GM08714 (cell line): ENCODE data around the gene RPS27A.
"Not testable (repeated sequence)": the region's sequence is repeated elsewhere in the genome, so short reads cannot be mapped to it uniquely, and the experiment has no call there.

Experiments used
- H3K4me3 ChIP-seq: fragments of 200-500 bp; sonication (Bioruptor generic); 2 replicates; pipeline ENCODE4 v1.5.1; 2014; ENCODE audit warnings: mild to moderate bottlenecking, low read length, inconsistent platforms
- ZNF274 ChIP-seq: IDR thresholded peaks from 2 replicates; pipeline ENCODE4 v1.6.1; 2012; ENCODE audit warnings: mild to moderate bottlenecking, low read depth, low read length

Gene RPS27A

DNA sequence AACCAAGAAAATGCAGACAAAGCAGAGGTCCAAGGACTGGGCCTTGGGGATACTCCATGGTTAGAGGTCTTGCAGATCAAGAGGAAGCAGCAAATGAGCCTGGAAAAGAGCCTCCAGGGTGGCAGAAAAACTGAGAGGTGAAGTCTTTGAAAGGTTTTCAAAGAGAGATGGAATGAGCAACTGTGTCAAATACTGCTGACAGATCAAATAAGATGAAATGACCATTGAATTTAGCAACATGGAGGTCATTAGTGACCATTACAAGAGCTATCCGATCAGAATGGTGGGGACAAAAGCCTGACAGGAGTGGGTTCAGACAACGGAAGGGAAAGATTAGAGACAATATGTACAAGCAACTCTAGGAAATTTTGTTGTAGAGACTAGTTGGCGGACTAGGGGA lies 1.9 kb upstream of the RPS27A start:
- no peak overlapping the region for H3K4me3 ChIP-seq
- TF ChIP-seq ZNF274 = no peak

DNA sequence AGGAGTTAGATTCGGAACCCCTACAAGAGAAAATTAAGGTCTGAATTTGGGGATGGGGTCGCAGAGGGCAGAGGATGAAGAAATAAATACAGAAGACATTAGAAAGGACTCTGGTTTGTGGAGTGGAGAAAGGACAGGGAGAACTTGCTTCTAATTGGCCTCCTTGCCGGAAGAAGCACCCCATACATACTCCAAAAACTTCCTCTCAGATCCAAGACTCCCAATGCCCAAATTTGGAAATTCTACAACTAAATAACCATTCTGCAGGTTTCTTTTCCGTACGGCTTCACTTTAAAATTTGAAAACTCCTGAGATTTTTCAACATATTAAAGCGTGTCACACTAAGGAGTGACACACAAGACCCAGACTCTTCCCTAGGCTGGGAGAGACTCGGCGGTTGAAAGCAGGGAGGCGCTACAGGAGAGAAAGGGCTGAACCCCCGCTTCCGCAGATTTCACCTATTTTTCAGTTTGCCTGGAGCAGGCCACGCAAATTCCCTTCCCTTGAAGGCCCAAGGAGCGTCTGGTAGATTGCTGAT lies 873 bp upstream of the RPS27A start:
- no peak for TF ChIP-seq ZNF274
- peak overlapping the region; percentile 74 for H3K4me3 ChIP-seq

DNA sequence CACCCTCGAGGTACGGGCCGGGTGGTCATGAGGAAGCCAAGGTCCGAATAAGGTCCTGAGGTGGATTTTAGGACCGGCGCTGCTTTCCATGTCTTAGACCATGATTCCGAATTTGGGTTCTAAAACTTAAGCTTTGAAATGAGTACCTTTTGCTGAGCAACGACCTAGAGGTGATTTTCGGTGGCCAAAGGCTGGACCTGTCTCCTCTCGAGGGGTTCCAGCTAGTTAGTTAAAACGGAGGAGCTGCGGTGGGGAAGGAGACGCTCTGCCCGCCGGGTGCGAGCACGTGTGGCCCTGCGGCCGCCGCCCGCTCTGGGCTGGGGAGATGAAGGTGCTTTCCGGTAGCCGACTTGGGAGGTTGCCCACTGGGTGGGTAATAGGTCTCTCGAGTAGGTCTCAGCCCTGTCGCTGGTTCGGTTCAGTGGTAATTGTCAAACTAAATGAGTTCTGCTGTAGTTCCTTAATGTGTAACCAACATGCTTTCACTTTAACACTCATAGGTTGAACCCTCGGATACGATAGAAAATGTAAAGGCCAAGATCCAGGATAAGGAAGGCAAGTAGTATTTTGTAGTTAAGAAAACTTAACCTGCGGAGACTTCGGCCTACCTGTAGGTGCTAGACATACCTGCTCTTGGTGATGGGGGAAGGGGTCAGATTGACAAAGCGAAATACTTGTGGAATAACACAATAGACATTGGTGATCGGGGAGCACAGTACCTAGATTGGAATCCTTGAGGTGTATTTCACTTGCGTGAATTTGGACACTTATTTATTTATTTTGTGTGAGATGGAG lies 572 bp downstream of the RPS27A start:
- peak overlapping the region; percentile 74 for H3K4me3 ChIP-seq
- TF ChIP-seq ZNF274 = no peak

DNA sequence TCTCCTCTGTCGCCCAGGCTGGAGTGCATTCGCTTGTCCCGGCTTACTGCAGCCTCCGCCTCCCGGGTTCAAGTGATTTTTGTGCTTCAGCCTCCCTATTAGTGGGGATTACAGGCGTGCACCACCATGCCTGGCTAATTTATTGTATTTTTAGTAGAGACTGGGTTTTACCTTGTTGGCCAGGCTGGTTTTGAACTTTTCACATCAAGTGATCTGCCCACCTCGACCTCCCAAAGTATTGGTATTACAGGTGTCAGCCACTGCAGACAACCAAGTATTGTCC lies 1.1 kb downstream of the RPS27A start:
- no peak for TF ChIP-seq ZNF274
- H3K4me3 ChIP-seq = peak overlapping the region; percentile 74

DNA sequence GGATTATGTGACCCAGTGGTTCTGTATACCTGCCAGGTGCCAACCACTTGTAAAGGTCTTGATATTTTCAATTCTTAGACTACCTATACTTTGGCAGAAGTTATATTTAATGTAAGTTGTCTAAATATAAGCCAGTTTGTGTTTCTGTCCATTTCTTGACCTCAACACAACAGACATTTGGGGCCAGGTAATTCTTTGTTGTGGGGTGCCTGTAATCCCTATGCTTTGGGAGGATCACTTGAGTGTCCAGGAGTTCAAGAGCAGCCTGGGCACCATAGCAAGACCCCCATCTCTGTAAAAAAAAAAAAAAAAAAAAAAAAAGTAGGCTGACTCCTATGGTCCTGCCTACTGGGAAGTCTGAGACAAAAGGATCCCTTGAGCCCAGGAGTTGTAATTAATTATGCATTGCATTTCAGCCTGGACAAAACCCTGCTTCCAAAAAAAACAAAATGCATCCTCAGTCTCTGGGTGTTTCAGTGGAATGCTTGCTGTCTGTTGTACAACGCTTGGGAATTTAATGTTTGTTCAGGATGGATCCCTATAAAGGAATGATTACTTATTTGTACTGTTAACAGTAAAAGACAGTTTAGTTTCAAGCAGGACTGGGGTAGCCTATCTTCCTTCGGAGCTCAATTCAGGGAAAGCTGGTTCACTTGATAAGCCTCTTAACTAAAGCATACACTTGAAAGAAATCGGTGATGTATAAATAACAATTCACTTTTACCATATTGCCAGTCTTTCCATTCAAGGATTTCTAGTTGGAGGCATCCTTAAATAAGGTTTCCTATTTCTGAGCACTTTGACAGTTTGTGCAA lies 3.4 kb downstream of the RPS27A start:
- no peak overlapping the region for H3K4me3 ChIP-seq
- no peak for TF ChIP-seq ZNF274

DNA sequence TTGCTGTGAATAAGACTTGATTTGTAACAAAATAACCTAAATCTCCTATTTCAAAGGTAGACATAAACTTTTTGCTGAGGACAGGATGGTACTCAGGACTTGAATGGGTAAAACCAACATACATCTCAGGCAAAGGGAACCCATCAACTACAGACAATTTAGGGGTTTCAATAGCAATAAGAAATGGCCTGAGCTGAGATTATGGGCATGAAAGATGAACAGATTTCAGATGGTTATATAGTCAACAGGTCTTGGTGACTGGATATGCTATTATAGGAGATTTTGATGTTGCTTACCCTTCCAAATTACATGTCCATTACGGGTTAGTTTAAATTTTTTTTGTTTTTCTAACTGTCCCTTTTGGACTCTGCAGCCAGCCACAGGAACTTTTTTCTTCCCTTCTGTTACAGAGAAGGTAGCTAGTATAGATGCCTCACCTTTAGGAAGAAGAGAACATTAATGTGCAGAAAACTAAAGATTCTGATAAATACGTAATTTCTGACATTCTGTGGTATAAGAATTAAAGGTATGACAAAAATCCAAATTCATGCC lies 4.6 kb downstream of the RPS27A start:
- no peak for TF ChIP-seq ZNF274
- no peak overlapping the region for H3K4me3 ChIP-seq

DNA sequence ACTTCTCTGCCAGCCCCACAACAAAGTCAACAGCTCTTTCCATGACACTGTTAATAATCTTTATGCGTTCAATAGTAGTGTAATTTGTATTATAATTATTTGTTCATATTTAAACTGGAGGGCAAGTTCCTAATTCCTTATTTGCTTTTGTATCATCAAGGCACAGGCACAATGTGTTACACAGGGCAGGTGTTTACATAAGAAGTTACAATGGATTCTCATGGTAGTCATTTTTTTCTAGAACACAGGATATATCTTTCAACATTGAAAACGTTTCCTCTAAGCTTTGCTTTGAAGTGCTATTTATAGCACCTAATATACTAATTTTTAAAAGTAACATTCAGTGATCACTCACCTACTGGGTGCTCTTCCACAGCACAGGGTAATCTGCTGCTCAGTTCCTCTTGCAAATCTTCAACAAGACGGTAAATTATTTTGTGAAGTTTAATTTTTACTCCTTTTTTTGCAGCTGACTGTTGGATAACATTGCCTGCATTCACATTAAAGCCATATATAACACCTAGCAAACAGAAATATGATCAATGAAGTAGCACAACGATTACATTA lies 7.3 kb downstream of the RPS27A start:
- no peak overlapping the region for H3K4me3 ChIP-seq
- TF ChIP-seq ZNF274 = no peak

DNA sequence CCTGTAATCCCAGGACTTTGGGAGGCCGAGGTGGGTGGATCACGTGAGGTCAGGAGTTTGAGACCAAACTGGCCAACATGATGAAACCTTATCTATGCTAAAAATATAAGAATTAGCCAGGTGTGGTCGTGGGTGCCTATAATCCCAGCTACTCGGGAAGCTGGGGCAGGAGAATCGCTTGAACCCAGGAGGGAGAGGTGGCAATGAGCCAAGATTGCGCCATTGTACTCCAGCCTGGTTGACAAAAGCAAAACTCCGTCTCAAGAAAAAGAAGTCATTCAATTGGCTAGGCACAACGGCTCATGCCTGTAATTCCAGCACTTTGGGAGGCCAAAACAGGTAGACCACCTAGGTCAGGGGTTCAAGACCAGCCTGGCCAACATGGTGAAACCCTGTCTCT lies 9.1 kb downstream of the RPS27A start:
- H3K4me3 ChIP-seq = not testable (repeated sequence)

DNA sequence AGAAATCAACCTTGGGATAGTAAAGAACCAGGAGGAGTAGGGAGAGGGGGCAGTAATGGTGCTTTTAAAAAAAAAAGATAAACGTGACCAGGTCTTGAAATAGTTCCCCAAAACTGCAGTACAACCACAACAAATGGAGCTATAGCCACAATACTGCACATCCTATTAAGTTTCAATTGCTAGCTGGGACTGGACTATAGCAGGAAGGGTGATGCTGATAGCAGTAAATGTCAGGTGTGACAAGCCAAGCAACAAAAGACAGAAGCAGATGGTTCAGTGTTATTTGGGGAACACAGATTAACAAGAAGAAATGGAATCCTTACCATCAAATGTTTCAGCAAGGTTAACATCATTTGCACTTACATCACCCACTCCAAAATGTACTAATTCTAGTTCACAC lies 10.1 kb downstream of the RPS27A start:
- no peak overlapping the region for H3K4me3 ChIP-seq
- TF ChIP-seq ZNF274 = no peak

DNA sequence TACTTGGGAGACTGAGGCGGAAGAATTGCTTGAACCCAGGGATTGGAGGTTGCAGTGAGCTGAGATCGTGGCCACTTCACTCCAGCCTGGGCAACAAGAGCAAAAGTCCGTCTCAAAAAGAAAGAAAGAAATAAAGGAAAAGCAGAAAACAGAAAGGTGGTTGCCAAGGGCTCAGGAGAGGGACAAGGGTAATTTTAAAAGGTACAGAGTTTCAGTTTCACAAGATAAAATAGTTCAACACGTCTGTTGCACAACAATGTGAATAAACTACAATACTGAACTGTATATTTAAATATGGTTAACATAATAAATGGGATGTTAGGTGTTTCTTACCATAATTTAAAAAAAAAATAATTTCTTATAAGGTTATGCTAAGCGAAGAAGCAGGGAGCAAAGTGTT lies 12.9 kb downstream of the RPS27A start:
- no peak for TF ChIP-seq ZNF274
- H3K4me3 ChIP-seq = no peak overlapping the region

DNA sequence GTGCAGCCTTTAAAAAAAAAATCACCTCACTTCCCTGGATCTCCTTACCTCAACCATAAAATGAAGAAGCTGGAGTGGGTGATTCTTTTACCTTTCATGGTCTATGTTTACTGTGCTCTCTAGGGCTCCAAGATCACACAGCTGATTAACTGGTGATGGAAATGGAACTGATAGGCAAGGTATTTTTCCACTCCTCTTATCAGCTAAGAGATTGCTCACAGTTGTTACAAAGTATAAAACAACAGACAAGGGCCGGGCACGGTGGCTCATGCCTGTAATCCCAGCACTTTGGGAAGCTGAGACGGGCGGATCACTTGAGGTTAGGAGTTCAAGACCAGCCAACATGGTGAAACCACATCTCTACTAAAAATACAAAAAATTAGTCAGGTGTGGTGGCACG lies 14.5 kb downstream of the RPS27A start:
- TF ChIP-seq ZNF274 = no peak
- no peak overlapping the region for H3K4me3 ChIP-seq

DNA sequence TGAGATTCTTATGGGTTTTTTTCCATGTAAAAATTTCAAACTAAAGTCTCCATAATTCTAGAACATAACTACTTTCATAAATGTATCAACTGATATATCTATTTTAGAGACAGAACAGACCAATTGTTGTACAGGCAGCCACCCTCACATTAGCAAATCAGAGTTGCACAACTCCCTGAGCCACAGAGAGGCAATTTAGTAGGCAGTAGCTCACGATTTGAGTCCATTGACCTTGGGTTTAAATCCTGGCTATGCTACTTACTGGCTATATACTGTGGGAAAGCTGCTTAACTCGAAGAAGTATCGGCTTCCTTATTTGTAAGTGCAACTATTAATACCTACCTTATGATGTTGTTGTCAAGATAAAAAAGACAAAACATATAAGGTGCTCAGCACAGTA lies 20.3 kb downstream of the RPS27A start:
- no peak overlapping the region for H3K4me3 ChIP-seq
- TF ChIP-seq ZNF274 = no peak

DNA sequence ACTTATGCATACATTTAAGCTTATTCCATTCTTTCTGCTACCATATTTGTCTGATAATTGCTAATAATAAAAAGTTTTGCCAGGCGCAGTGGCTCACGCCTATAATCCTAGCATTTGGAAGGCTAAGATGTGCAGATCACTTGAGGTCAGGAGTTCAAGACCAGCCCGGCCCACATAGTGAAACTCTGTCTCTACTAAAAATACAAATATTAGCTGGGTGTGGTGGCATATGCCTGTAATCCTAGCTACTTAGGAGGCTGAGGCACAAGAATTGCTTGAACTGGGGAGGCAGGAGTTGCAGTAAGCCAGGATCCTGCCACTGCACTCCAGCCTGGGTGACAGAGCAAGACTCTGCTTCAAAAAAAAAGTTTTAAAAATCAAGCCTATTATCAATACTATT lies 27.1 kb downstream of the RPS27A start:
- H3K4me3 ChIP-seq = not testable (repeated sequence)

DNA sequence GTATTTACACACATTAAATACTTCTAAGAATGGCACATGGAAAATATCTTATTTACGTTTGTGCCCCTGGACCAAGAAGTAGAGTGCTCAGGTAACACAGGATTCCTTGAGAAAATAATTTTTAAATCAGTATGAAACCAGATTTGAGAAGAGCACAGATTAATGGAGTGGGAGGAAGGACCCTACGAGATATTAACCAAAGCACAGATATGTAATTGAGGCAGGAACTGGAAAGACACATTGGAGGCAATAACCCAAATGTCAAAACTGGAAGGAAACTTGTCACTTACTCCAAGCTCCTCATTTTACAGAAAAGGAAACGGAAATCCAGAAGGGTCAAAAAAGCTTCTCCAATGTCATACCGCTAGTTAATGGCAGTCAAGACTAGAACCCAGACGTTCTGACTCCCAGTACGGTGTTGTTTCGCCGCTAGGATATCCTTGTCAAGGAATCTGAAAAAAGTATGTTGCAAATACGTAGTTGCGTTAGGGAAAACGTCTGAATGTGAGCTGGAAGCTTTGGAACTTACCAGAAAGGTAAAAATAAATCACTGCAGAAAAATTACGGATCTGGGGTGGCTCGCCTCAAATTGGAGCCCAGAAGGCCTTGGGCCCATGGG lies 35.9 kb downstream of the RPS27A start:
- no peak for TF ChIP-seq ZNF274
- H3K4me3 ChIP-seq = peak overlapping the region; percentile 86

DNA sequence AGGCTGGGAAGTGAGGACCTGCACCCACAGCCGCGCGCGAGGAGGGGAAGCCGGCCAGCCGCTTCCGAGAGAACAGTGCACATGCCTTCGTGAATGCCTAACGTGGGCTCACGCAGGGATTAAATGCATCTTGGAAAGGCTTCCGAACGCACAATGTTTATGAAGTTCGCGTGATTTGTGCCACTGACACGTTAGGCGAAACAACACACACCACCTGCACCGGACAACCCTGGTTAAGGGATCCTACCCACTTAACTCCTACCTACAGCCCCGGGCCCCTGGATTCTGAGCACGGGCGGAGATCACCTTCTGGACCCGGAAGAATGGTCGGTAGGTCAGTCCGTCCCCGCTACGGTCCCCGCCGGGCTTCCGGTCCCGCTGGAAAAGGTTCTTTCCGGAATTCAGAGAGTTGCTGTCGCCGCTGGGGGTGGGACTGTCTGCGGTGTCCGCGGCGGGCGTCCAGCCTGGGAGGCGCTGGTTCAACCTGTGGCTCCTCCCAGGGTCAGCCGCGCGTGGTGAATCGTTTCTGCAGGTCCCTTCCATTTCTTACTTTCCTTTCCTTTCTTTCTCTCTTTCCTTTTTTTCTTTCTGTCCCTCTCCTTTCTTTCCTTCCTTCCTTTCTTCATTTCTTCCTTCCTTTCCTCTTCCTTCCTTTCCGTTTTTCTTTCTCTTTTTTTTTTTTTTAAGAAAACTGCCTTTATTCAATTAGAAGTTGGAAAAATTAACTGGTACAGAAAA lies 36.6 kb downstream of the RPS27A start, which contains the start of gene MTIF2:
Gene MTIF2, minus strand, starts transcription at position 325 of the 738 bp plus-strand sequence. CDS start 5,373 bp downstream, outside the sequence.
- no peak for TF ChIP-seq ZNF274
- peak within 1 kb of the TSS; percentile 86 for H3K4me3 ChIP-seq
